NCI-H446 (cell line): Measurements from ENCODE around the gene ATP1A2.
"Not testable (repeated sequence)": the region's sequence is repeated elsewhere in the genome, so short reads cannot be mapped to it uniquely, and the experiment has no call there.

Experiments
- DNase-seq, 2 experiments: peaks; one replicate each; lab custom pipeline; 2025; lab: John Stamatoyannopoulos, UW

ATP1A2 gene

DNA sequence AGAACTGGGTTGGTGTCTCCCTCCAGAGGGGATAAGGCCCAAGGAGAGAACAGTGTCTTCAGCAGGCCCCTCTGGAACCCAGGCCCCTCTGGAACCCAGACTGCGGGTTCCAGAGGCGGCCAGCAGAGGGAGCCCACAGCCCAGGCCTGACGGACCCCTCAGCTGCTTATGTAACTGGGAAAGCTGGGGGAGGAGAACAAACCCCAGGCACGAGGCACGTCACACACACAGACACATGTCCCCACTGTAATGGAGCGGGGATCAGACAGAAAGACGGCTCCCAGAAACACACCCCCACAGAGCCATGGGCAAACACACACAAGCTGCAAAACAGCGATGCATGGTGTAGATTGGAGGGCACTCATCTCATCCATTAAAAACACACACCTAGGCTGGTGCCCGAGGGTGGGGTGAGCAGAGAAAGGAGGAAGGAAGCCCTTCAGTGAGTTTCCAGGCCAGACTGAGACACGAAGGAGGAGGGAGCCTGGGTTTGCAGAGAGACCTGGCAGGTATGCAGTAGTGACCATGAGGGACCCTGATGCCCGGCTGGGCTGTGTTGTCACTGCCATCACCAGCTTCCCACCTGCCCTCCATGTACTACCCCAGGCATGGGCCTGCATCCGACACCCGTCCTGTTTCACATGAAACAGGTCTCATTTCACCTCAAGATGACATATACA is 14.4 kb upstream of the ATP1A2 start:
- peak; percentile 78 to 89 for DNase-seq

DNA sequence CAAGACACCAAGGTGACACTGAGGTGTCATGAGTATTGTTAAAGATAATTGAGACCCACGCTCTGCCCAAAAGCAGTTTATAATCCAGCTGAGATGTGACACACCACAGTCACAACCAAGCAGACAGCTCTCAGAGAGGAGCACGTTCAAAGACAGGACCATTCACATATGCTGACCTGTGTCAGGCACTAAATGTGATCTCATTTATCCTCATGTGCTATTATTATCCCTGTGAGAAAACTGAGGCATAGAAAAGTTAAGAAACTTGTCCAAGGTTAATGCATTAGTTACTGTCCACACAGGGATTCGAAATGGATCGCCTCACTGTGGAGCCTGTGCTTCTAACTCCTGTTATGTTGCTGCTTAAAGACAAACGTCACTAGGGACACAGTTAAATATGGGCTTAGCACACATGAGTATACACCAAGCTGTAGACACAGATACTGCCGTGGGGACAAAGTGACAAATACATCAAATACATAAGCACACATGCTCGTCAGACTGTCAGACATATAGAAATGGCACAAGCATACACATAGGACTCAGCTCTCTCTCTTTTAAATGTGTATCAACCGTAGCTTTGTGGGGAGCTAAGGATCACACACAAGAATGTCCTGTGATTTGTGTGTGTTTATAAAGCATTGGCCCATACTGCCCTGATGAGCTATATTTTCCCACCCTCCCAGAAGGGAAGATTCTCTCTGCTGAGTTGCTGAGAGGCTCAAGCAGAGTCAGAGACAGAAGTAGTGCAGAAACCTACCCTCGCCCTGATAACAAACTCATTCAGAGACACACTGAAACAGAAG is 13.6 kb upstream of the ATP1A2 start:
- no peak for DNase-seq

DNA sequence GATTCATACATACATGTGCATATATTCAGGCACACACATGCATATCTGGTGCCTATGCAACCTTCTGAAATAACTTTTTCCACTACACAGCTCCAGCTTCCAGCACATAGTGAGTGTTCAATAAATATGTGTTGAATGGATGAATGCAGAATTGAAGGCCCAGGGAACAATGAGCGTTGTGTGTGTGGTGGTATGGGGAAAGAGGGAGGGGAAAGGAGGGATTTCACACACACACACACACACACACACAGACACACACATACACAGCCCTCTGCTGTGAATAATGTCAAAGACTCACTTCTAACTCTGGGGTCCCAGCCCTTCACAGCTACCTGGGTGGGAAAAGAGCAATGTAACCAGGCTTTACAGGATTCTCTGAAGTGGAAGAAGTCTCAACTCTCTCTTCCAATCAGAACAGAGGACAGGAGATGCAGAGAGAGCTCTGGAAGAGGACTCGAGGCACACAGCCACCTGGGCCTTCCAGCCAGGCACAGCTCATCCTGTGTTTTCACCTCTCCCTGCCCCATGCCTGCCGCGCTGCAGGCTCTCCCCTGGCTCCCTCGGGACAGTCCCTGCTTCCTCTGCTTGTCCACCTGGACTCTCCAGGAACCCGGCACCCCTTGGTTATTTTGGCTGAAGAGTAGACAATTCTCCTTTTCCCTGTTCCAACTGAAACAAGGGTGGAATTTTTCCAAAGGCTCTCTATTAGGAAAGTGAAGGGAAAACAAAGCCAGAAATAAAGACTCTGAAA is 11.7 kb upstream of the ATP1A2 start:
- no peak for DNase-seq

DNA sequence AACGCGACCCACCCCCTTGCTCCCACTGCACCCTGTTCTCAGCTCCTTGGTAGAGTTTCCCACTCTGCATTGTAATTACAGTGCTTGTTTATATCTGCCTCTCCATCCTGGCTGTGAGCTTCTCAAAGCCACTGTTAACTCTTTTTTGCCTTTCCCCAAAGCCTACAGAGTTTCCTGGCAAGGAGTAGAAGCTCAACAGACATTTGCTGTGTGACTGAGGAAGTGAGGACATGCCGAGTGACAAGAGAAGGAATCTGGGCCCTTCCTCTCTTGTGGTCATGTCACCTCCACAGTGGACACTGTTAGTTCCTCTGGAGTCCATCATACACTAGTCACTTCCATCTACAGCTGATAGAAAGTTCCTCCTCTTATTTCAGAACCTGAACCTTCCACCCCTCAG is 11.1 kb upstream of the ATP1A2 start:
- DNase-seq, result no peak

DNA sequence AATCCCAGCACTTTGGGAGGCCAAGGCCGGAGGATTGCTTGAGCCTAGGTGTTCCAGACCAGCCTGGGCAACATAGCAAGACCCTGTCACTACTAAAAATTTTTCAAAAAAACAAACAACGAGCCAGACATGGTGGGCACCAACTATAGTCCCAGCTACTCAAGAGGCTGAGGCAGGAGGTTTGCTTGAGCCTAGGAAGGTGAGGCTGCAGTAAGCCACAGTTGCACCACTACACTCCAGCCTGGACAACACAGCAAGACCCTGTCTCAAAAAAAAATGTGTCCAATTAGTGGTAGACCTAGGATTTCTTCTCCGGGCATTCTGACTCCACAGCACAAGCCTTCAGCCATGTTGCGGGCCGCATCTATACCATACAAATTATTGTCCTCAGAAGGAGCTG is 10.4 kb upstream of the ATP1A2 start:
- no peak for DNase-seq

DNA sequence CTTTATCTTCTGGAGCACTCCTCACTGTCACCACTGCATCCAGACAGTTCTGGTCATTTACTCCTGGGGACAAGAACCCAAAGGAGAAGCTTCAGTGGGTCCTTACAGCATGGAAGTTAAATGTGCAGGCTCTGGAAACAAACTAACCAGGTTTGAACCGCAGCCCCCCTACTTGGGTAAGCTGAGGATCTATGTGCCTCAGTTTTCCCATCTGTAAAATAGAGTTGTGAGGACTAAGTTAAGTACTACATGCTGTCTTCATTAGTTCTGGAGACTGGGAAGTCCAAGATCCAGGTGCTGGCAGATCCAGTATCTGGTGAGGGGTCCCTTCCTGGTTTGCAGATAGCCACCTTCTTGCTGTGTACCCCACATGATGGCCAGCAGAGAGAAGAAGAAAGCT is 8.0 kb upstream of the ATP1A2 start:
- DNase-seq, result no peak

DNA sequence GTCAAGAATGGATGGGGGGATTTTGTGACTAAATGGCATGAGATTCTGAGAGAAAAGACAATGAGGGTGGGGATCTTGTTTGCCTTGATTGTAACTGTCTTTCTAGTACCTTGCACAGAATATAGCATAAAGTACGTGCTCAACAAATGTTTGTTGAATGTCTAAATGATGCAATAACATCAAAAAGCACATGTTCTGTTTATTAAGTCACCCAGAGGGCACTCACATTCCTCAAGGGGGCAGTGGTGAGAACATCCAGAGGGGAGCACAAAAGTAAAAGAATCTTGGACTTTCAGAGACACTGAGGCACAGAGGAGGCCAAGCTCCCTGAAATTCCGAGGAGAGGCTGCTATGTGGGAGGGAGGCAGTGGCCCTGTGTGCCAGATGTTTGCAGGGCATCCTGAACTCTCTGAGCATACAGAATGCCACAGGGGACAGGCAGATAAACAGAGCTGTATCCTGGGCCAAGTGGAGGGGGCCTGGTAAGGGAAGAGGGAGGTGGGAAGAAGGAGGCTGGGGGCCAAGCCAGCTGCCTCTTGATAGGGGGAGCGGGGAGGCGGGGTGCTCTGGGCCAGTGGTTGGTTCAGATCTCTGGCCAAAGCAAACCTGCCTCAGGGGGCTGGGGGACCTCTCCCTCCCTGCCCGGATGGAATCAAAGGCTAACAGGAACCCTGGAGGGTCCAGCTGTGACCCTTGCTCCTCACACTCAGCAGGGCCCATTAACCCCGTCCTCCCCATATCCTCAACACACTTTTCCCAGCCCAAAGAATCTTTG is 6.5 kb upstream of the ATP1A2 start:
- DNase-seq, result peak in 1 of 2 experiments; percentile 57

DNA sequence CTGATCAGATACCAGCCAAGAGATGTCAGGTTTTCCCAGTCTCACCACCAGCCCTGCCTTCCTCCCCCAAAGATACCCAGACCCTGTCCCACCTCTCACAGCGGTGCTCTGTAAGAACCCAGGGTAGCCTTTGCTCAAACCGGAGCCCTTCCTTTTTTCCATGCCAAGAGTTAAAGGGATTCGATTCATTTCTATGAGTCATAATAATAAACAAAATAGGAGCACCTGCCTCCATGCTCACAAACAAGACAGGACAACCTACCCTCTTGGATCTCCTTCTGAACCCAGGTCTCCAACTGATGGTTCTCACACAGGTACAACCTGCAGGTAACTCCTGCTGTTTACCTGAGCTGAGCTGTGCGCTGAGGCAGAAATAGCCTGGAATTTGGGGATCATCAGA is 5.9 kb upstream of the ATP1A2 start:
- no peak for DNase-seq

DNA sequence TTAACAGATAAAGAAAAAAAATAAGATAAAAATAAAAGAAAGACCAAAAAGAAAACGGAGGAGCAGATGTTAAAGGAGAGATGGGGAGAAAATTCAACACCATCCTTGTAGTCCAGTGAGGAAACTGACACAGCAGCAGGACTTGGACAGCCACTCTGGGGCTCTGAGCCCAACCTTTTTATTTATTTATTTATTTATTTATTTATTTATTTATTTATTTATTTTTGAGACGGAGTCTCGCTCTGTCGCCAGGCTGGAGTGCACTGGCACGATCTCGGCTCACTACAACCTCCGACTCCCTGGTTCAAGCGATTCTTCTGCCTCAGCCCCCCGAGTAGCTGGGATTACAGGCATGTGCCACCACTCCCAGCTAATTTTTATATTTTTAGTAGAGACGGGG is 4.1 kb upstream of the ATP1A2 start:
- DNase-seq, result not testable (repeated sequence)

DNA sequence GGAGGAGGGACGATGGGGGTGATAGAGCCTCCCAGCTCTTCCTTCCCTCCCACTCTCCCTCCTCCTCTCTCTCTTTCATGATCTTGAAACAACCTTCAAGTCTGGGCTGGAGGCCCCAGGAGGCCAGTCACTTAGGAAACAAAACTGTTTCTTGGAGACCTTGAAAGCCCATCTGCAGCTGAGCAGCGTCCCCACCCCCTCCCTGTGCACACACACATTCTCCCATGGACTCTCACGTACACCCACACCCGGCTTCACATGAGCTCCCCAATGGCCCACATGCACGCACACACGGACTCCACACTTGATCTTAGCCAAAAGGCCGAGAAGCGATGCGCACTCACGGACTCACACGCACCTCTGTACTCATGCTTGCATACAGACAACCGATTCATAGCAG is 3.2 kb upstream of the ATP1A2 start:
- no peak for DNase-seq

DNA sequence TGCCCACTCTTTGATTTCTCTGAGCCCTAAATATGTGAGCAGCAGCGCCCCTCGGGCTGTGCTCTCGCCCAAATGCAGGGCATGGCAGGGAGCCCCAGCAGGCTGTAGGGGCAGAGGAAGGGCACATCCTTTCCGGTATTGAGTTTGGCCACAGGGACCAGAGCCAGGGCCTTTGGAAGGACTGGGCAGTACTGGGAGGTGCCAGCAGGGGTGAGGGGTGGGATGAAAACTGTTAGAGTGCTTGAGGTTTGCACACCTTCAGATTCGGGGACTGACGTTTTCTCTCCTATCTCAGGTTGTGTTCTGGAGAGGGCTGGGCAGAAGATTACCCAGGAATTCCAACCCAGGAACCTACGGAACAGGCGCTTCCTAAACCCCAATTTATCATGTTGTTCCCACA is 2.2 kb upstream of the ATP1A2 start:
- no peak for DNase-seq

DNA sequence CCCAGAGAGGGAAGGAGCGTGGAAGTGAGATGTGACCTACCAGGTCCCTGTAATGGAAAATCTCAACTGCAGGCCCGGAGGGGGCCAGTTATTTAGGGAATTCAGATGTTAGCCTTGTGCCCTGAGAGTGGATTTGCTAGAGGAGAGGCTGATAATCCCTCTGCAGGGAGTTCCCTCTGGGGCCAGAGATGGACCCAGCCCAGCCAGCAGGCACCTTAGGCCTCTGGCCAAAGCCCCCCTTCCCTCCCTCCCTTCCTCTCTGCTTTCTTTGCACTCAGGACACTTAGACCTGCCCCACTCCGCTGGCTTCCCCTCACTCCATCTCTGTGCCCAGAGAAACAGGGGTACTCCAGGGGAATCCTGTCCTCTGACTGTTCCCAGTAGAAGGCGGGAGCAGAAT is 1.5 kb upstream of the ATP1A2 start:
- DNase-seq, result no peak

DNA sequence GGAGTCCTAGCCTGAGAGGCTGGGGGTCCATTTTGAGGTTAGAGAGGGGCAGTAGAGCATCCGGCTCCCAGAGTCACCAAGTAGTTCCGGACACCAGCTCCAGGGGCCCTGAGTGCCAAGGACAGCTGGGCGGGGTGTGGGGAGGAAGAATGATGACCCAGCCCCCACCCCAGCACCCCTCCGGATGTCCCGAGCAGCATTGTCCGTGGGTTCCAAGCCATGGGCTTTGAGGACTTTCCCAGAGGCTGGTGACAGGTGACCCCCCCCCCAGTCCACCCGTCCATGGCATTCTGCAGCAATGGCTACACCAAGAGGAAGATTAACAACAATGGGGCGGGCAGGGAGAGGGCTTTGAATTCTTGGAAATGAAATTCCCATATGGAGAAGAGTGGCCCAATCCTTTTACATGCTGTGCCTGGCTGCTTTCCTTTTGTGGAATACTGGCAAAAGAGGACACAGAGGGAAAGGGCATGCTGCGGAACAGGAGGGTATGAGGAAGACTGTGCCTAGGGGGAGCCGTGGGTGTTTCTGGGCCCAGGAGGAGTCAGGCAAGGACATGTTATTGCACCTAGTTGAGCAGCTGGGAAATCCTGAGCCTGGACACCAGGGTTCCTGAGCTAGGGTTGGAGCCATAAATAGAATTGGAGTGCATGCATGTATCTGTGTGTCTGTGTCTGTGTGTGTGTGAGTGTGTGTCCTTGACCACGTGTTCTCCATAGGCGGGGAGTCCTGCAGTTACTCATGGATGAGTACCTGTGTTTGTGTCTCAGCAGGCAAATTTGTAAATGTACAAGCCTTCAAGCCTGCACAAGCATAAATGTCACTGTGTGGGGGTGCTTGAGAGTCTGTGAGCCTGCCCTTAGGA is 956 bp downstream of the ATP1A2 start:
- DNase-seq, result no peak

DNA sequence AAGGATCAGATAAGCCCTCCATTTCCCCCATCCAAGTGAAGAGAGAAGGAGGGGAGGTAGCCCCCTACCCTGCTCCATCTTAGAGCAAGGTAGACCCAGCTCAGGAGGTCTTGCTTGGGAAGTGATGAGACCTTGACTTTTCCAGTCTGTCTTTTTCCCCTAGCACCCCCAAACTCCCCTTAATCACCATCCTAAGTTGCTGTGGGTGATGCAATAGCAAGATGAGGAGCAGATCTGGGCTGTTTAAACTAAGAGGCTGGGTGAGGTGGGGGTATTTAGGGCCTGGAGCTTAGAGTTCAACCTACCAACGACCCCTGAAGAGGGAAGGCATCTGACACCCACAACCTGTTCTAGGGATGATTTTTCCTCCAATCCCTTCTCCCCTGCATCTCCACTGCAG is 1.7 kb downstream of the ATP1A2 start:
- DNase-seq, result no peak

DNA sequence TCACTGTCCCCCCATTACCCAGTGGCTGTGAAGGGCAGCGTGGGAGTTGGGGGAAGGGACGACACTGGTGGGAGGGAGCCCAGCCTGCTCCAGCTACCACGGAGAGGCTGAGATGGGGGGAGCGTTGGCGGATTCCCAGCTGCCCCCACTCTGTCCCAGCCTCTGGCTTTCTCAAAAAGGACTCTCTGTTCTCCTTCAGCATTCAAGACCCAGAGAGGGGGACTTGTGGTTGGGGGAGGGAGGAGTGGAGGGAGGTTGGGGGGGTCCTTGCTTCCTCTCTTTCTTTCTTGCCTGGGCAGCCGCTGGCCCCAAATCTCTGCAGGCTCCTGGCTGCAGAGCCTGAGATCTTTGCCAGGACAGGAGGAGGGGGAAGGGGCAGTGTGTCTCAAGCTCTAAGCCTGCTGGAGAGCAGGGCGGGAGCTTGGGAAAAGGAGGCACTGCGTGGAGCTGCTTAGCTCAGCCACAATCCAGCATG is 2.2 kb downstream of the ATP1A2 start:
- DNase-seq, result peak in 1 of 2 experiments; percentile 45

DNA sequence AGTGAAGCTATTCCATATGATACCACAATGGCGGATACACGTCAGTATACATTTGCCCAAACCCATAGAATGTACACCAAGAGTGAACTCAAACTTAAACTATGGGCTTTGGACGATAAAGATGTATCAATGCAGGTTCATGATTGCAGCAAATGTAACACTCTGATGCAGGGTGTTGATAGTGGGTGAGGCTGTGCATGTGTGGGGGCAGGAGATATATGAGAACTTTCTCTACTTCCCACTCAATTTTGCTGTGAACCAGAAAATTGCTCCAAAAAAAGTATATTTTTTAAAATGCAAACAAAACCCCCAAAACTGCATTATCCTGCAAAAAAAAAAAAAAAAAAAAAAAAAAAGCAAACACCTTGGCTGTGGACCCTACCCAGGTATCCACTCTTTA is 3.4 kb downstream of the ATP1A2 start:
- no peak for DNase-seq

DNA sequence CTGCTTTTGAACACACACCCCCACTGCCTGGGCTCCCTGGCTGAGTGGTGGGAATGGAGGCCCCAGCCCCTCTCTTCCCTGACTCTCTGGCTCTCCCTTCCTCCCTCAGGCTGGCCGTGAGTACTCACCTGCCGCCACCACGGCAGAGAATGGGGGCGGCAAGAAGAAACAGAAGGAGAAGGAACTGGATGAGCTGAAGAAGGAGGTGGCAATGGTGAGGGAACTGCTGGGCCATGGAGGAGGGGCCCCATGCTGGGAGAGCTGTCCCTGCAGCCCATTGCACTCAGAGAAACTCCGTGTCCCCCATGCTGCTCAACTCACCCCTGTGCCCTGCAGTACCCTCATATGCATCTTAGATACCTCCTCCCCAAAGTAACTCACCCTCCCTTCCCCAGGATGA is 5.2 kb downstream of the ATP1A2 start:
- no peak for DNase-seq

DNA sequence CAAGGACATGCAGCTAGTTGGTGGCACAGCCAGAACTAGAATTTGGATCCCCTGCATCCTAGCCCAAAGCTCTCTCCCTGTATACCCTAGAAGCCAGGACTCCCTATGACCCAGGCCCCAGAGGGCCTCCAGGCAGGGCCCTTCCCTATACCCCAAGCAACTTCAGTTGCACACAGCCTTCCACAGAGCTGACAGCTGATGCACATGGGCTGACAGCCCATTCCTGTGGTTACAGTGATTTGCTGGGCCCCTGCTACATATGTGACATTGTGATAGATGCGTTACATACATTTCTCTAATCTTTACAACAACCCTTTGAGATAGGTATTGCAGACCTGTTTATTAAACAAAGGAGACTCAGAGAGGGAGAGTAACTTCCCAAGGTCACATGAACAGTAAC is 5.8 kb downstream of the ATP1A2 start:
- DNase-seq, result no peak

DNA sequence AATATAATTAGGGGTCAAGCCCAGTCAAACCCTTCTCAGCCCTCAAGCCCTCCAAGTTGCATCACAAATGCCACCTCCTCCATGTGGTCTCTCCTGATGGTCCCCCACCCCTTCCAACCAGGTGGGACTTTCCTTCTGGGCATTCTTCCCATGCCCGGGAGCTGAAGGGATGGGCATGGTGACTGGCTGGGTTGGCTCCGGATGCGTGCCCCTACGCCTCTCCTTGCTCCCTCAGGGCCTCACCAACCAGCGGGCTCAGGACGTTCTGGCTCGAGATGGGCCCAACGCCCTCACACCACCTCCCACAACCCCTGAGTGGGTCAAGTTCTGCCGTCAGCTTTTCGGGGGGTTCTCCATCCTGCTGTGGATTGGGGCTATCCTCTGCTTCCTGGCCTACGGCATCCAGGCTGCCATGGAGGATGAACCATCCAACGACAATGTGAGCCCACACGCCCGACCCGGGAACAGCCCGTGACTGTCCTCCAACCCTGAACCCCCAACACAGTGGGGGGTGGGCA is 7.5 kb downstream of the ATP1A2 start:
- DNase-seq, result no peak

DNA sequence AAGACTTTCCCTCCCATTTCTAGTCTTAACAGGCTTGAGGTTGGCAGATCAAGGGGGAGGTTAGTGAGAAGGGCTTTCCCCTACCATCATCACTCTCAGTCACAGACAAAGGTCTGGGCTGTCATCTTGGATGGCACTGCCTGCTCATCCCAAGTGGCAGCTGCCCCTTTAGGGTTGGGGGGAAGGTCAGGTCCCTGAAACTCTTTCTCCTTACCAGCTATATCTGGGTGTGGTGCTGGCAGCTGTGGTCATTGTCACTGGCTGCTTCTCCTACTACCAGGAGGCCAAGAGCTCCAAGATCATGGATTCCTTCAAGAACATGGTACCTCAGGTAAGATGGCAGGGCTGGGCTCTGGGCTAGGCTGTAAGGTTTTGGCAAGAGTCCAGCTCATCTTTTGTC is 8.2 kb downstream of the ATP1A2 start:
- no peak for DNase-seq
